Measurements from ENCODE around the gene COG4.
"Not testable (repeated sequence)": the region's sequence is repeated elsewhere in the genome, so short reads cannot be mapped to it uniquely, and the experiment has no call there.

Gene COG4

DNA sequence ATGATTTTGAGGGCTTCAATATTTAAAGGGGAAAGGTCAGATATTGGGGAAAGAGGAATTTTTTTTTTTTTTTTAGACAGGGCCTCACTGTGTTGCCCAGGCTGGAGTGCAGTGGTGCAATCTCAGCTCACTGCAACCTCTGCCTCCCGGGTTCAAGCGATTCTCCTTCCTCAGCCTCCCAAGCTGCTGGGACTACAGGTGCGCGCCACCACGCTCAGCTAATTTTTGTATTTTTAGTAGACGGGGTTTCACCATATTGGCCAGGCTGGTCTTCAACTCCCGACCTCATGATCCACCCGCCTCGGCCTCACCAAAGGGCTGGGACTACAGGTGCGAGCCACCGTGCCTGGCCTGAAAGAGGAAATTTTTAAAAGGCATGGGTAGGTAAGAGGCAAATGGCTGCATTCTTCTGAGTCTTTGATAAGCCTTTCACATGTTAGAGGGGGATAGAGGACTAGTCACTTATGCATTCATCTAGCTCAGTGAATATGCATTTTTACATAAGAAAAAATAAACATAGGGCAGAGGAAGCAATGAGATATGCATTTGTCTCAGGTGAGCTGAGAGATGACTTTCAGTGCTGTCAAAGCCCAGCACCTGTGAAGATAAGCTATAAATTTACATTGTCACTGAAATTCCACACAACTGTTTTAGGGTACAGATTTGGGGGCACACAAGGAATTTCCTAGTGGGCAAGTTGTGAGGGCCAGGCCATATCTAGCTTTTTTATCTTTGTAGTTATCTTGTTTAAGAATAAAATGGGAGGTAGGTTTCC, 70.0 kb downstream of the COG4 start:
- Histone ChIP-seq H2AFZ (ENCODE audit: low read length) (peak overlapping the region; percentile 98), H3K9ac (ENCODE audit: low read length) (peak overlapping the region; percentile 97; the same call in 1 of the 2 replicates), H3K9me3 (replicated peaks; ENCODE audit: insufficient read depth, low read length) (no peaks in the 10 kb centered on the region), H4K20me1 (ENCODE audit: insufficient read depth, low read length) (no peaks in the 10 kb centered on the region), H3K4me1 (ENCODE audit: low read length) (peaks cover 4% of the 10 kb centered on the region), H3K27ac (ENCODE audit: low read length) (no peak overlapping the region), H3K79me2 (ENCODE audit: low read length) (no peaks in the 10 kb centered on the region), H3K4me3 (ENCODE audit: low read length) (peak overlapping the region; percentile 98), H3K27me3 (replicated peaks; ENCODE audit: insufficient read depth, low read length) (no peaks in the 10 kb centered on the region), H3K9me2 (replicated peaks; ENCODE audit: insufficient read depth, low read length) (no peaks in the 10 kb centered on the region), H3K36me3 (replicated peaks; ENCODE audit: insufficient read depth, low read length) (no peaks in the 10 kb centered on the region), H3K4me2 (ENCODE audit: low read depth, low read length) (peak overlapping the region; percentile 53), H3F3A (ENCODE audit: insufficient read depth, low read length) (no peaks in the 10 kb centered on the region)
- TF ChIP-seq EZH2 (optimal IDR thresholded peaks at IDR 0.05; ENCODE audit: low read depth, low read length), result no peak
- TF ChIP-seq, protein P1, sequence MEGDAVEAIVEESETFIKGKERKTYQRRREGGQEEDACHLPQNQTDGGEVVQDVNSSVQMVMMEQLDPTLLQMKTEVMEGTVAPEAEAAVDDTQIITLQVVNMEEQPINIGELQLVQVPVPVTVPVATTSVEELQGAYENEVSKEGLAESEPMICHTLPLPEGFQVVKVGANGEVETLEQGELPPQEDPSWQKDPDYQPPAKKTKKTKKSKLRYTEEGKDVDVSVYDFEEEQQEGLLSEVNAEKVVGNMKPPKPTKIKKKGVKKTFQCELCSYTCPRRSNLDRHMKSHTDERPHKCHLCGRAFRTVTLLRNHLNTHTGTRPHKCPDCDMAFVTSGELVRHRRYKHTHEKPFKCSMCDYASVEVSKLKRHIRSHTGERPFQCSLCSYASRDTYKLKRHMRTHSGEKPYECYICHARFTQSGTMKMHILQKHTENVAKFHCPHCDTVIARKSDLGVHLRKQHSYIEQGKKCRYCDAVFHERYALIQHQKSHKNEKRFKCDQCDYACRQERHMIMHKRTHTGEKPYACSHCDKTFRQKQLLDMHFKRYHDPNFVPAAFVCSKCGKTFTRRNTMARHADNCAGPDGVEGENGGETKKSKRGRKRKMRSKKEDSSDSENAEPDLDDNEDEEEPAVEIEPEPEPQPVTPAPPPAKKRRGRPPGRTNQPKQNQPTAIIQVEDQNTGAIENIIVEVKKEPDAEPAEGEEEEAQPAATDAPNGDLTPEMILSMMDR (IDR thresholded peaks at IDR 0.05; ENCODE audit: low read length), result no peak
- no peak for TF ChIP-seq EZH2phosphoT487 (IDR thresholded peaks at IDR 0.05; ENCODE audit: low read length)
- DNase-seq, result no peak

DNA sequence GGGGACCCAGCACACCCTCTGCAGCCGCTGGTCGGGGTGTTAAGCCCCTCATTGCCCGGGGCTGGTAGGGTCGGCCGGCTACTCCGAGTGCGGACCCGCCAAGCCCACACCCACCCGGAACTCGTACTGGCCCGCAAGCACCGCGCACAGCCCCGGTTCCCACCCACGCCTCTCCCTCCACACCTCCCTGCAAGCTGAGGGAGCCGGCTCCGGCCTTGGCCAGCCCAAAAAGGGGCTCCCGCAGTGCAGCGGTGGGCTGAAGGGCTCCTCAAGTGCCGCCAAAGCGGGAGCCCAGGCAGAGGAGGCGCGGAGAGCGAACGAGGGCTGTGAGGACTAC, 72.4 kb downstream of the COG4 start:
- not testable (repeated sequence) for H3K4me2 ChIP-seq (ENCODE audit: low read depth, low read length); DNase-seq; H3K9me3 ChIP-seq (replicated peaks; ENCODE audit: insufficient read depth, low read length); H4K20me1 ChIP-seq (ENCODE audit: insufficient read depth, low read length); H3K27me3 ChIP-seq (replicated peaks; ENCODE audit: insufficient read depth, low read length); H3K36me3 ChIP-seq (replicated peaks; ENCODE audit: insufficient read depth, low read length); H3K4me3 ChIP-seq (ENCODE audit: low read length); H2AFZ ChIP-seq (ENCODE audit: low read length); H3K79me2 ChIP-seq (ENCODE audit: low read length); H3F3A ChIP-seq (ENCODE audit: insufficient read depth, low read length); H3K9ac ChIP-seq (ENCODE audit: low read length); H3K4me1 ChIP-seq (ENCODE audit: low read length); H3K9me2 ChIP-seq (replicated peaks; ENCODE audit: insufficient read depth, low read length); H3K27ac ChIP-seq (ENCODE audit: low read length)

DNA sequence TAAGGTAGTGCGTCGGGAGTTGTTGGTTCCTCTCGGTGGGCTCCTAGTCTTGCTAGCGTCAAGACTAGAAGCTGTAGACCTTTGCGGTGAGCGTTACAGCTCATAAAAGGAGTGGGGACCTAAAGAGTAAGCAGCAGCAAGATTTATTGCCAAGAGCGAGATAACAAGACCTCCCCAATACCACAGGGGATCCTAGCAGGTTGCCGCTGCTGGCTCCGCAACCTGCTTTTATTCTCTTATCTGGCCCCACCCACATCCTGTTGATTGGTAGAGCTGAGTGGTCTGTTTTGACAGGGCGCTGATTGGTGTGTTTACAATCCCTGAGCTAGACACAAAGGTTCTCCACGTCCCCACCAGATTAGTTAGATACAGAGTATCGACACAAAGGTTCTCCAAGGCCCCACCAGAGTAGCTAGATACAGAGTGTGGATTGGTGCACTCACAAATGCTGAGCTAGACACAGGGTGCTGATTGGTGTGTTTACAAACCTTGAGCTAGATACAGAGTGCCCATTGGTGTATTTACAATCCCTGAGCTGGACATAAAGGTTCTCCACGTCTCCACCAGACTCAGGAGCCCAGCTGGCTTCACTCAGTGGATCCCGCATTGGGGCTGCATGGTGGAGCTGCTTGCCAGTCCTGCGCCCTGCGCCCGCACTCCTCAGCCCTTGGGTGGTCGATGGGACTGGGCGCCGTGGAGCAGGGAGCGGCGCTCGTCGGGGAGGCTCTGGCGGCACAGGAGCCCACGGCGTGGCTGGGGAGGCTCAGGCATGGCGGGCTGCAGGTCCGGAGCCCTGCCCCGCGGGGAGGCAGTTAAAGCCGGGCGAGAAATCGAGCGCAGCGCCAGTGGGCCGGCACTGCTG, 73.0 kb downstream of the COG4 start:
- not testable (repeated sequence) for H3K4me3 ChIP-seq (ENCODE audit: low read length); H3K4me1 ChIP-seq (ENCODE audit: low read length); H3F3A ChIP-seq (ENCODE audit: insufficient read depth, low read length); H3K27me3 ChIP-seq (replicated peaks; ENCODE audit: insufficient read depth, low read length); DNase-seq; H3K9me2 ChIP-seq (replicated peaks; ENCODE audit: insufficient read depth, low read length); H3K36me3 ChIP-seq (replicated peaks; ENCODE audit: insufficient read depth, low read length); H3K79me2 ChIP-seq (ENCODE audit: low read length); H3K9me3 ChIP-seq (replicated peaks; ENCODE audit: insufficient read depth, low read length); H4K20me1 ChIP-seq (ENCODE audit: insufficient read depth, low read length); H3K4me2 ChIP-seq (ENCODE audit: low read depth, low read length); H3K27ac ChIP-seq (ENCODE audit: low read length); H3K9ac ChIP-seq (ENCODE audit: low read length); H2AFZ ChIP-seq (ENCODE audit: low read length)

DNA sequence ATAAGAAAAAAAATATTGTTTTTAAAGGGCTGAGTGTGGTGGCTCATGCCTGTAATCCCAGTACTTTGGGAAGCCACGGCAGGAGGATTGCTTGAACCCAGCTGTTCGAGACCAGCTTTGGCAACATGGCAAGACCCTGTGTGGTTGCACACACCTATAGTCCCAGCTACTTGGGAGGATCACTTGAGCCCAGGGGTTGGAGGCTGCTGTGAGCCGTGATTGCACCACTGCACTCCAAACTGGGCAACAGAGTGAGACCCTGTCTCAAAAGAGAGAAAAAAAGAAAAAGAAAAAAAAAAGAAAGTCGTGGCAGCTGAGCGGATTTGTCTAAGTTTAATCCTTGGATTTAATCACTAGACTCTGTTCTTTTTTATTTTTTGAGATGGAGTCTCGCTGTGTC, 75.3 kb downstream of the COG4 start:
- Histone ChIP-seq H3F3A (ENCODE audit: insufficient read depth, low read length) (no peaks in the 10 kb centered on the region), H3K27ac (ENCODE audit: low read length) (no peak overlapping the region), H3K9ac (ENCODE audit: low read length) (no peak overlapping the region), H3K9me3 (replicated peaks; ENCODE audit: insufficient read depth, low read length) (no peaks in the 10 kb centered on the region), H3K4me3 (ENCODE audit: low read length) (no peak overlapping the region), H3K4me1 (ENCODE audit: low read length) (no peaks in the 10 kb centered on the region), H3K79me2 (ENCODE audit: low read length) (no peaks in the 10 kb centered on the region), H2AFZ (ENCODE audit: low read length) (no peak overlapping the region), H3K36me3 (replicated peaks; ENCODE audit: insufficient read depth, low read length) (no peaks in the 10 kb centered on the region), H3K9me2 (replicated peaks; ENCODE audit: insufficient read depth, low read length) (no peaks in the 10 kb centered on the region), H3K4me2 (ENCODE audit: low read depth, low read length) (no peak overlapping the region), H3K27me3 (replicated peaks; ENCODE audit: insufficient read depth, low read length) (no peaks in the 10 kb centered on the region), H4K20me1 (ENCODE audit: insufficient read depth, low read length) (no peaks in the 10 kb centered on the region)
- TF ChIP-seq, protein P1 (IDR thresholded peaks at IDR 0.05; ENCODE audit: low read length), result no peak
- no peak for TF ChIP-seq EZH2 (optimal IDR thresholded peaks at IDR 0.05; ENCODE audit: low read depth, low read length)
- no peak for TF ChIP-seq EZH2phosphoT487 (IDR thresholded peaks at IDR 0.05; ENCODE audit: low read length)
- no peak for DNase-seq
